ENCODE measurements around the gene RSPH1.

DNA sequence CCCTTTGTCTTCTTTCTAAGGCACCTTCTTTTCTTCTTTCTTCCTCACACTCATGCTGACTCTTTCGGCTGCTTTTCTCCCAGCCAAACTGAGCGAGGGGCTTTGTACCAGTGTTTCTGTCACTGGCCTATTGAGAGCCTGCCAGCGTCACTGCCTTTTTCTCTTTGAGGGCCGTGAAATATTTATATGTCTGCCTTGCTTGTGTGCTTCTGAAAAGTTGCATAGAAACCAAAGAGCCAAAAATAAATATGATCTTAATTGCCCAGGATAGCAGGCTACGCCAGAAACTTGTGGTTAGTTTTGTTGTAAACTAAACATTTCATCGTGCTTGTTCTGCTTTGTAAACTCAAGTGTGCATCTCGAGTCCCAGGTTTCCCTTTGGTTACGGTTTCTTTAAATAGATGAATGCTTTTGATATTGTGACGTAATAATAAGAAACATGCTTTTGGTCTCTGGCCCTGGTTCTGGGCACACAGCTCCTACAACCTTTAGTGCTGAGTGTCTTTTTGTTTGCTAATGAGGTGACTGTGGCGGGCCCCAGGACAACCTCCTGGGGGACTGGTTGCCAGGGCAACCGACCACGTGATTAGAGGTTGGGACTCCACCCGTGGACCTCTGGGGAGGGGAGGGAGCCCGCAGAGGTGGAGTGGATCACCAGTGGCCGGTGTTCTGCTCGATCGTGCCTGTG is 28.5 kb upstream of the RSPH1 start:
- TF ChIP-seq POLR2AphosphoS5 (IDR thresholded peaks at IDR 0.05; ENCODE audit: borderline replicate concordance, low read depth, low read length) (no peak), EZH2 (IDR thresholded peaks at IDR 0.05) (no peak), FOXP2 (optimal IDR thresholded peaks at IDR 0.05; ENCODE audit: control extremely low read depth, extremely low read length, insufficient read depth) (no peak)
